ENCODE results near the gene MEGF11. TPM values are rescaled to one million over a fixed set of nuclear protein-coding genes. Genes with fewer than 3 reads are reported as not detected.
A peak's percentile ranks its signal among the peaks of the same experiment; 100 is the strongest.

Gene MEGF11
- total RNA-seq, 1 experiment from 2014 or later = 0.09 TPM

DNA sequence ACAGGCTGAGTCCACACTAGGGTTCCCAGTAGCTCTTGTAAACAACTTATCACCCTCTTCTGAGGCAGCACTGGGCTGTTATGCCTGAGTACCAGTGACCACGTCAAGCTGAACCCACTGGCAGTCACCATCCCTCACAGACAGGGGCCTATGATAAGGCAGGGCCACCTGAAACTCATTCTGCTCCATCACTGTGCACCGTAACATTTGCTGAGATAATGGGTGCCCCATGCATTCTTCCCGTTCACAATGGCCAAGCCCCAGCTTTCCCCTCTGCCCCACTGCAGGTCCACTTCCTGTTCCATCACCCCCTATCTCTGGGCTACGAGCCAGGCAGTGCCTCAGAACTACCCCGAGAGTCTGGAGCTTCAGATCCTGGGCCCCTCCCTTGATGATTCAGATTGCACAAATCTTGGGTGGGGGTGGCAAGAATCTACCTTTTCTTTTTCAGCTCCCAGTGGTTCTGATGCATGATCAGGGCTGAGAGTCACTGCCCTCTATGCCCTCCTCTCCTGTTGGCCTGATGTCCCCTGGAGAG, 226.2 kb downstream of the MEGF11 start:
- intact Hi-C loops (cut with micrococcal nuclease; ENCODE audit: unreplicated experiment) = no loop called here
- H3K4me1 Mint-ChIP-seq (ENCODE audit: low read depth, unreplicated experiment) = peaks cover 32% of the 10 kb centered on the region
- H3K9me3 Mint-ChIP-seq (ENCODE audit: low read depth, unreplicated experiment) = peaks cover 2% of the 10 kb centered on the region
- no peaks in the 10 kb centered on the region for H3K27me3 Mint-ChIP-seq (ENCODE audit: unreplicated experiment)
- DNase-seq = peak; percentile 87
- TF ChIP-seq, protein P1, sequence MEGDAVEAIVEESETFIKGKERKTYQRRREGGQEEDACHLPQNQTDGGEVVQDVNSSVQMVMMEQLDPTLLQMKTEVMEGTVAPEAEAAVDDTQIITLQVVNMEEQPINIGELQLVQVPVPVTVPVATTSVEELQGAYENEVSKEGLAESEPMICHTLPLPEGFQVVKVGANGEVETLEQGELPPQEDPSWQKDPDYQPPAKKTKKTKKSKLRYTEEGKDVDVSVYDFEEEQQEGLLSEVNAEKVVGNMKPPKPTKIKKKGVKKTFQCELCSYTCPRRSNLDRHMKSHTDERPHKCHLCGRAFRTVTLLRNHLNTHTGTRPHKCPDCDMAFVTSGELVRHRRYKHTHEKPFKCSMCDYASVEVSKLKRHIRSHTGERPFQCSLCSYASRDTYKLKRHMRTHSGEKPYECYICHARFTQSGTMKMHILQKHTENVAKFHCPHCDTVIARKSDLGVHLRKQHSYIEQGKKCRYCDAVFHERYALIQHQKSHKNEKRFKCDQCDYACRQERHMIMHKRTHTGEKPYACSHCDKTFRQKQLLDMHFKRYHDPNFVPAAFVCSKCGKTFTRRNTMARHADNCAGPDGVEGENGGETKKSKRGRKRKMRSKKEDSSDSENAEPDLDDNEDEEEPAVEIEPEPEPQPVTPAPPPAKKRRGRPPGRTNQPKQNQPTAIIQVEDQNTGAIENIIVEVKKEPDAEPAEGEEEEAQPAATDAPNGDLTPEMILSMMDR (IDR thresholded peaks at IDR 0.05; ENCODE audit: unreplicated experiment) = no peak
- no TSS peak for BruUV-seq (replicated peaks)
- H3K27ac Mint-ChIP-seq (ENCODE audit: unreplicated experiment) = peak overlapping the region; percentile 33
- CTCF ChIA-PET = interaction anchor here (0.6 to 1.1 kb wide), 3 partner anchors 18 to 54 kb away, joined by 3 to 5 read pairs (median 3); no protein-coding TSS in a partner anchor
- peak overlapping the region; percentile 6 for H3K4me3 Mint-ChIP-seq (ENCODE audit: low read depth, unreplicated experiment)
- H3K36me3 Mint-ChIP-seq (ENCODE audit: insufficient read depth, unreplicated experiment) = no peaks in the 10 kb centered on the region

DNA sequence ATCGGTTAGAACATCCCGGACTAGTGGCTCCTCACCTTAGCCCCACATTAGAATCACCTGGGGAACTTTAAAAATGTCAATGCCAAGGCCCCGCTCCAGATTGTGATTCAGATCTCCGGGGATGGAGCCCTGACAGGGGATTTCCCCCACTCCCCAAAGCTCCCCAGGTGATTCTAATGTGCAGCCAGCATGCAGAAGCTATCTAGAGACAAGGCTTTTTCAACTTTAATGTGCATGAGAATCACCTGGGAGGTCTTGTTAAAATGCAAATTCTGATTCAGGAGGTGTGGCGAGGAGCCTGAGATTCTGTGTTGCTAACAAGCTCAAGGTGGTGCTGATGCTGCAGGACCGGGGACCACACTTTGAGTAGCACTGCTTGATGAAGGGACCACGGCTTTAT, 227.6 kb downstream of the MEGF11 start:
- CTCF ChIA-PET = no interaction called here
- Mint-ChIP-seq H3K27me3 (ENCODE audit: unreplicated experiment) (no peaks in the 10 kb centered on the region), H3K4me1 (ENCODE audit: low read depth, unreplicated experiment) (peaks cover 32% of the 10 kb centered on the region), H3K9me3 (ENCODE audit: low read depth, unreplicated experiment) (no peaks in the 10 kb centered on the region), H3K4me3 (ENCODE audit: low read depth, unreplicated experiment) (no peak overlapping the region), H3K36me3 (ENCODE audit: insufficient read depth, unreplicated experiment) (no peaks in the 10 kb centered on the region), H3K27ac (ENCODE audit: unreplicated experiment) (no peak overlapping the region)
- BruUV-seq (replicated peaks) = no TSS peak
- no peak for DNase-seq
- intact Hi-C loops (cut with micrococcal nuclease; ENCODE audit: unreplicated experiment) = no loop called here
- TF ChIP-seq, protein P1 (IDR thresholded peaks at IDR 0.05; ENCODE audit: unreplicated experiment) = no peak

DNA sequence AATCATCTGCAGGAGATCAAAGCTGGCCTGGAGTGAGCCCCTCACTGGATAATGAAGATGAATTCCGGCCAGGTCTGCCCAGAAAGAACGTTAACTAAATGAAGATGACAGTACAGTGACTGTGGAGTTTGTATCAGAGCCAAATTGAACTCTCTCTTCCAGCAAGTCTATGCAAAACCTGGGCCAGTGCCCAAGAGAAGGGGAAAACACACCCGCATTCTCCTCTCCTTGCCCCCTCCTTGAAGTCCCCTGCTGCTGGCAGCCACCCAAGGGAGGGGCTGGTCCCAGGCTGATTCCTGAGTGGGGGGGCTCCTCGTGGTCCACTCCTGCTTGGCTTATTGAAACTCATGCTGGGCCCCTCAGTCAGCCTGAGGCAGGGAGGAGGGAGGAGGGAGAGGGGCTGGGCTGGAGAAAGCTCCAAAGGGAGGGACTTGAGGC, 228.5 kb downstream of the MEGF11 start:
- no TSS peak for BruUV-seq (replicated peaks)
- no peak for DNase-seq
- CTCF ChIA-PET = interaction anchor here (0.6 kb wide), 1 partner anchor 182 kb away, joined by 4 read pairs; no protein-coding TSS in a partner anchor
- intact Hi-C loops (cut with micrococcal nuclease; ENCODE audit: unreplicated experiment) = no loop called here
- Mint-ChIP-seq H3K27me3 (ENCODE audit: unreplicated experiment) (no peaks in the 10 kb centered on the region), H3K4me1 (ENCODE audit: low read depth, unreplicated experiment) (peaks cover 31% of the 10 kb centered on the region), H3K4me3 (ENCODE audit: low read depth, unreplicated experiment) (no peak overlapping the region), H3K36me3 (ENCODE audit: insufficient read depth, unreplicated experiment) (no peaks in the 10 kb centered on the region), H3K9me3 (ENCODE audit: low read depth, unreplicated experiment) (no peaks in the 10 kb centered on the region), H3K27ac (ENCODE audit: unreplicated experiment) (no peak overlapping the region)
- TF ChIP-seq, protein P1 (IDR thresholded peaks at IDR 0.05; ENCODE audit: unreplicated experiment) = no peak

DNA sequence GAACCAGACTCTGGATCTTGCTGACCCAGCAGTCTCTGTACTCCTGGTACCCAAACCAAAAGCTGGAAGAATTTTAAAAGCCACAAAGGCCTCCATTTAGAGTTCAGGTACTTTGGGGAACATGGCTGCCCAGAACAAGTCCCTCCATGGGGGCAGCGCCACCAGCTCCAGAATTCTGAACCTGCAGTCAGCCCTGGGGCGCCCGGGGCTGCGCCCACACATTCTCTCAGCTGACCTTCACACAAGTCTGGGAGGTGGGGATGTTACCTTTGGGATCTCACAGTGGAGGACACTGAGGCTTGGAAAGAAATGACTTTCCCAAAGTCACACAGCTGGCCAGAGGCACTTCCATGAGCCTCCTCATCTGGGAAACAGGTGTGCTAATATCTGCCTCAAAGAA, 229.4 kb downstream of the MEGF11 start:
- TF ChIP-seq, protein P1 (IDR thresholded peaks at IDR 0.05; ENCODE audit: unreplicated experiment) = no peak
- CTCF ChIA-PET = no interaction called here
- BruUV-seq (replicated peaks) = no TSS peak
- intact Hi-C loops (cut with micrococcal nuclease; ENCODE audit: unreplicated experiment) = no loop called here
- Mint-ChIP-seq H3K36me3 (ENCODE audit: insufficient read depth, unreplicated experiment) (no peaks in the 10 kb centered on the region), H3K27ac (ENCODE audit: unreplicated experiment) (no peak overlapping the region), H3K9me3 (ENCODE audit: low read depth, unreplicated experiment) (no peaks in the 10 kb centered on the region), H3K4me1 (ENCODE audit: low read depth, unreplicated experiment) (peaks cover 22% of the 10 kb centered on the region), H3K4me3 (ENCODE audit: low read depth, unreplicated experiment) (no peak overlapping the region), H3K27me3 (ENCODE audit: unreplicated experiment) (no peaks in the 10 kb centered on the region)
- DNase-seq = no peak
